GM12892 (cell line): ENCODE results near the gene ANGPTL8.

ENCODE experiments used
- DNase-seq: peaks from one replicate; pipeline ENCODE4 v3.0.0; 2011; ENCODE audit not compliant: insufficient read length
- FAIRE-seq: peaks from 2 replicates; lab custom pipeline; 2011; peaks lifted over from hg19 to GRCh38; lab: Jason Lieb, UNC
- POLR2A ChIP-seq: IDR thresholded peaks from 2 replicates; pipeline ENCODE4 v1.6.1; 2011; ENCODE audit warnings: low read depth, low read length, control low read depth
- POLR2AphosphoS5 ChIP-seq: IDR thresholded peaks from 2 replicates; pipeline ENCODE4 v1.6.1; 2011; ENCODE audit warnings: low read depth, low read length, control low read depth
- TAF1 ChIP-seq: IDR thresholded peaks from 2 replicates; pipeline ENCODE4 v1.6.1; 2011; ENCODE audit warnings: low read depth, mild to moderate bottlenecking, control low read depth, low read length, borderline replicate concordance

Gene ANGPTL8

GRCh38 chr19:11240008-11240444 is 607 bp downstream of the ANGPTL8 start:
- no peak for DNase-seq
- no peak for TF ChIP-seq POLR2A
- TF ChIP-seq POLR2AphosphoS5: no peak
- TF ChIP-seq TAF1: no peak
- no peak for FAIRE-seq

DNA sequence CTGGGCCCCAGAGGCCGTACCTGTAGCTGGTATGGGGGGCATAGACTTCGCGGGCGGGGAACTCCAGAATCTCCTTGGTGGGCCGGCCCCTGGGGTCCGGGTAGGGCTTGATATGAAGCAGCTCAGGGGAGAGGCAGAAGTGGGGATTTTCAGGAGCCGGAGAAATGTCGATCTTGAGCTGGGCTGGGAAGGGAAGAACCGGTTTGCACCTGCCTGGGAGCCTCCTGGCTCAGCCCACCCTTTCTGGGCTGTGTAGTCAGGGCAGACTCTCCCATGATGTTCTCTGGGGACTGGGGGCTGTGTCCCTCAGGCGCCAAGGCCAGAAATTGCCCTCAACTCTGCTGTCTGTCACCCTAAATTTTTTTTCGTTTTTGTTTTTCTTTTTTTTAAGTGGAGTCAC is 2.6 kb downstream of the ANGPTL8 start:
- DNase-seq: no peak
- no peak for TF ChIP-seq TAF1
- no peak for TF ChIP-seq POLR2A
- TF ChIP-seq POLR2AphosphoS5: no peak
- FAIRE-seq: no peak

GRCh38 chr19:11242864-11243797 is 3.7 kb downstream of the ANGPTL8 start:
- TF ChIP-seq TAF1: no peak
- no peak for TF ChIP-seq POLR2AphosphoS5
- TF ChIP-seq POLR2A: no peak
- peak; percentile 99 for DNase-seq
- peak; percentile 63 for FAIRE-seq

- FAIRE-seq: no peak
- TF ChIP-seq TAF1 (no peak), POLR2A (no peak), POLR2AphosphoS5 (no peak)
- DNase-seq: no peak
These were observed 4.4 kb downstream of the ANGPTL8 start for GRCh38 chr19:11243798-11244169.

- TF ChIP-seq POLR2A: no peak
- no peak for TF ChIP-seq POLR2AphosphoS5
- TF ChIP-seq TAF1: no peak
- no peak for FAIRE-seq
These were observed 5.6 kb downstream of the ANGPTL8 start for GRCh38 chr19:11244846-11245589.

DNA sequence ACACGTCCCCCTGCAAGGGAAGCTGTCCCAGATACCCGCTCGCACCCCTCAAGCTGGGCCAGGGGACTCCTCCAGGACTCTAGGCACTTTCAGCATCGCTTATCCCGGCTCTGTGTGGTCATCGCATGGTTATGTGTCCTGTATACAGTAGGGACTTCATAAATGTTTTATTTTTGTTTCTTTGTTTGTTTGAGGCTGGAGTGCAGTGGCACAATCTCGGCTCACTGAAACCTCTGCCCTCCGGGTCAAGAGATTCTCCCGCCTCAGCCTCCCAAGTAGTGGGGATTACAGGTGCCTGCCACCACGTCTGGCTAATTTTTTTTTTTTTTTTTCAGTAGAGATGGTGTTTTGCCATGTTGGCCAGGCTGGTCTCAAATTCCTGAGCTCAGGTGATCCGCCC is 7.5 kb downstream of the ANGPTL8 start:
- no peak for TF ChIP-seq POLR2A
- TF ChIP-seq POLR2AphosphoS5: no peak
- no peak for TF ChIP-seq TAF1
- FAIRE-seq (no peak), DNase-seq (no peak)

More at GRCh38 chr19:11244846-11245589, 5.6 kb downstream of the ANGPTL8 start:
- no peak for DNase-seq

DNA sequence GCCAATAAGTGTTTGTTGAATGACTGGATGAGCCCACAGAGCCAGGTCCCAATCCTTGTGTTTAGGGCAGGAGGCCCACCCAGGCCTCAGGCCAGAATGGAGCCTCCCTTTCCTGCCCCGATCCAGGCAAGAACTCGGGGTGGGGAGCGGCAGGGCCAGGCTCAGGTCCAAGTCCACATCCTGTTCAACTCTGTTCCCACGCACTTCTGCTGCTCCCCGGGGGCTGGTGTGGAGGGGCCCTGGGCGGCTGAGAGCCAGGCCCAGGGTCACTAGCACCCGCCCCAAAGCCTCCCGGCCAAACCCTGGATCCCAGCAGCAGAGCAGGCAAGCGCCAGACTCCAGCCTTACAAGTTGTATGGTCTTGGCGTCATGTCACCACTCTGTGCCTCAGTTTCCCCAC is 8.0 kb downstream of the ANGPTL8 start:
- TF ChIP-seq POLR2AphosphoS5: no peak
- no peak for TF ChIP-seq POLR2A
- no peak for TF ChIP-seq TAF1
- FAIRE-seq: no peak
- DNase-seq: no peak

GRCh38 chr19:11247934-11248333 is 8.5 kb downstream of the ANGPTL8 start:
- TF ChIP-seq TAF1 (no peak), POLR2A (no peak), POLR2AphosphoS5 (no peak)
- DNase-seq: no peak
- FAIRE-seq: no peak

- TF ChIP-seq POLR2AphosphoS5: no peak
- no peak for TF ChIP-seq TAF1
- no peak for TF ChIP-seq POLR2A
- FAIRE-seq (no peak), DNase-seq (no peak)
These were observed 9.4 kb downstream of the ANGPTL8 start for GRCh38 chr19:11248852-11249251.

GRCh38 chr19:11251217-11251616 is 11.8 kb downstream of the ANGPTL8 start:
- no peak for DNase-seq
- TF ChIP-seq POLR2AphosphoS5 (no peak), TAF1 (no peak), POLR2A (no peak)
- FAIRE-seq: no peak

DNA sequence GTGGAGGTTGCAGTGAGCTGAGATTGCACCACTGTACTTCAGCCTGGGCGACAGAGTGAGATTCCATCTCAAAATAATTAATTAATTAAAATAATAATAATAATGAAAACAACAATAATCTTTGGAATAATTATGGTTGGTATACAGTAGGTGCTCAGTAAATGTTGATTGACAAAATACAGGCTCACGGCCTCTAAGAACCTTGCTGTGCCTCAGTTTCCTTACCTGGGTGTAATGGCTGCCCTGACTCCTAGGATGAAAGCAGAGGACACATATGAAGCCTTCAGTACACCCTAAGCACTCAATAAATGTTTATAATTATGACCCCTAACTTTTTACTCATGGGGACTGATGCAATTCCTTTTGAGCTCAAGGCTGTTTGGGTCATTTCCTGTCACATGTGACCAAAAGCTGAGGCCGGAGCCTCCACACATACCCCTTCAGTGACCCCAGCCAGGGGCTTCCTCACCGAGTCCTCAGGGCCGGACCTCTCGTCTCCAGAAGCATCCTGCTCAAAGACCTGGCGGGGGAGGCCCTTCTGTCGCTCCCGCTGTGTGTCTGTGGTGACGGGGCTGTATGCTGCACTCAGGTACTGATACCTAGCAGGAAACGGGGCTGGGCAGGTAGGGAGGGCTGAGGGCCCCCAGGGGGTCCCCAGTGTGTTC is 12.4 kb downstream of the ANGPTL8 start:
- TF ChIP-seq POLR2A (no peak), TAF1 (no peak), POLR2AphosphoS5 (no peak)
- FAIRE-seq (no peak), DNase-seq (no peak)
